ENCODE measurements around the gene LRRC18.

- TF ChIP-seq CTCF (conservative IDR thresholded peaks at IDR 0.05) = no peak
- TF ChIP-seq EZH2 (IDR thresholded peaks at IDR 0.05; ENCODE audit: low read depth) = no peak
Measured at GRCh38 chr10:48982584-48982983, 42.9 kb upstream of the LRRC18 start.
